ENCODE measurements around the gene CBLN3.
A peak's percentile ranks its signal among the peaks of the same experiment; 100 is the strongest.

Gene CBLN3

GRCh38 chr14:24398293-24398652, 31.2 kb downstream of the CBLN3 start:
- no peak for ATAC-seq (ENCODE audit: low read depth)
- DNase-seq (ENCODE audit: low spot score), result no peak
- H3K27ac ChIP-seq (ENCODE audit: poor library complexity, severe bottlenecking), result no peak overlapping the region
- no peaks in the 10 kb centered on the region for H3K36me3 ChIP-seq (ENCODE audit: low read depth)
- TF ChIP-seq CTCF (IDR thresholded peaks at IDR 0.05; ENCODE audit: poor library complexity, severe bottlenecking), result no peak
- H3K9me3 ChIP-seq (ENCODE audit: severe bottlenecking), result no peaks in the 10 kb centered on the region
- H3K27me3 ChIP-seq (ENCODE audit: insufficient read depth, poor library complexity, severe bottlenecking), result no peaks in the 10 kb centered on the region
- H3K4me3 ChIP-seq (ENCODE audit: severe bottlenecking), result no peak overlapping the region
- H3K4me1 ChIP-seq (ENCODE audit: insufficient read depth, poor library complexity, severe bottlenecking), result peaks cover 8% of the 10 kb centered on the region

GRCh38 chr14:24397639-24398292, 31.7 kb downstream of the CBLN3 start:
- Histone ChIP-seq H3K4me1 (ENCODE audit: insufficient read depth, poor library complexity, severe bottlenecking) (peaks cover 9% of the 10 kb centered on the region), H3K4me3 (ENCODE audit: severe bottlenecking) (no peak overlapping the region), H3K9me3 (ENCODE audit: severe bottlenecking) (no peaks in the 10 kb centered on the region), H3K36me3 (ENCODE audit: low read depth) (no peaks in the 10 kb centered on the region), H3K27ac (ENCODE audit: poor library complexity, severe bottlenecking) (no peak overlapping the region), H3K27me3 (ENCODE audit: insufficient read depth, poor library complexity, severe bottlenecking) (no peaks in the 10 kb centered on the region)
- DNase-seq (ENCODE audit: low spot score) (no peak), ATAC-seq (ENCODE audit: low read depth) (no peak)
- TF ChIP-seq CTCF (IDR thresholded peaks at IDR 0.05; ENCODE audit: poor library complexity, severe bottlenecking), result no peak

GRCh38 chr14:24395609-24396582, 33.6 kb downstream of the CBLN3 start:
- no peak overlapping the region for H3K27ac ChIP-seq (ENCODE audit: poor library complexity, severe bottlenecking)
- H3K9me3 ChIP-seq (ENCODE audit: severe bottlenecking), result no peaks in the 10 kb centered on the region
- no peak overlapping the region for H3K4me3 ChIP-seq (ENCODE audit: severe bottlenecking)
- no peaks in the 10 kb centered on the region for H3K36me3 ChIP-seq (ENCODE audit: low read depth)
- ATAC-seq (ENCODE audit: low read depth), result peak; percentile 11; the same call in 2 of the 3 replicates
- H3K27me3 ChIP-seq (ENCODE audit: insufficient read depth, poor library complexity, severe bottlenecking), result no peaks in the 10 kb centered on the region
- DNase-seq (ENCODE audit: low spot score), result no peak
- H3K4me1 ChIP-seq (ENCODE audit: insufficient read depth, poor library complexity, severe bottlenecking), result peaks cover 19% of the 10 kb centered on the region
- no peak for TF ChIP-seq CTCF (IDR thresholded peaks at IDR 0.05; ENCODE audit: poor library complexity, severe bottlenecking)

- no peak for DNase-seq (ENCODE audit: low spot score)
- no peak overlapping the region for H3K4me3 ChIP-seq (ENCODE audit: severe bottlenecking)
Measured at GRCh38 chr14:24394275-24394674, 35.2 kb downstream of the CBLN3 start.

More at GRCh38 chr14:24394275-24394674, 35.2 kb downstream of the CBLN3 start:
- no peaks in the 10 kb centered on the region for H3K9me3 ChIP-seq (ENCODE audit: severe bottlenecking)
- H3K27ac ChIP-seq (ENCODE audit: poor library complexity, severe bottlenecking), result no peak overlapping the region
- H3K27me3 ChIP-seq (ENCODE audit: insufficient read depth, poor library complexity, severe bottlenecking), result no peaks in the 10 kb centered on the region
- H3K4me1 ChIP-seq (ENCODE audit: insufficient read depth, poor library complexity, severe bottlenecking), result peaks cover 19% of the 10 kb centered on the region
- peak; percentile 25 for TF ChIP-seq CTCF (IDR thresholded peaks at IDR 0.05; ENCODE audit: poor library complexity, severe bottlenecking)
- H3K36me3 ChIP-seq (ENCODE audit: low read depth), result no peaks in the 10 kb centered on the region
- ATAC-seq (ENCODE audit: low read depth), result no peak

All from RWPE2 (cell line).